KMS-11 (cell line): ENCODE measurements around the gene BABAM2.

Source experiments
- H2AFZ ChIP-seq: fragments of 200-600 bp; sonication (generic); 2 replicates; pipeline ENCODE4 v1.6.1; 2016; ENCODE audit warnings: antibody characterized with exemption, mixed run types, low read depth
- H3K27ac ChIP-seq: fragments of 200-600 bp; sonication (generic); 2 replicates; pipeline ENCODE4 v1.6.1; 2016; ENCODE audit warnings: mild to moderate bottlenecking, mixed run types
- H3K27me3 ChIP-seq: fragments of 200-600 bp; sonication (generic); 2 replicates; pipeline ENCODE4 v1.6.1; 2017; ENCODE audit warnings: mild to moderate bottlenecking, low read depth, mixed run types, moderate library complexity; ENCODE audit not compliant: insufficient read depth
- H3K36me3 ChIP-seq: fragments of 200-600 bp; sonication (generic); 2 replicates; pipeline ENCODE4 v1.6.1; 2017; ENCODE audit warnings: mild to moderate bottlenecking, mixed run types; ENCODE audit not compliant: insufficient read depth
- H3K4me1 ChIP-seq: fragments of 200-600 bp; sonication (generic); 2 replicates; pipeline ENCODE4 v1.6.1; 2016; ENCODE audit warnings: mild to moderate bottlenecking, low read depth, mixed run types; ENCODE audit not compliant: poor library complexity, severe bottlenecking
- H3K4me2 ChIP-seq: fragments of 200-600 bp; sonication (generic); 2 replicates; pipeline ENCODE4 v1.7.0; 2016; ENCODE audit warnings: mild to moderate bottlenecking, mixed run types
- H3K4me3 ChIP-seq: fragments of 200-600 bp; sonication (generic); IDR thresholded peaks from 2 replicates; pipeline ENCODE4 v1.6.1; 2017; ENCODE audit warnings: low read depth, low read length, mixed read lengths; ENCODE audit not compliant: insufficient read depth
- H3K79me2 ChIP-seq: fragments of 200-600 bp; sonication (generic); 2 replicates; pipeline ENCODE4 v1.6.1; 2016; ENCODE audit warnings: low read depth, mixed run types; ENCODE audit not compliant: insufficient read depth
- H3K9ac ChIP-seq: fragments of 200-600 bp; sonication (generic); 2 replicates; pipeline ENCODE4 v1.6.1; 2016; ENCODE audit warnings: mild to moderate bottlenecking, mixed run types
- H4K20me1 ChIP-seq: fragments of 200-600 bp; sonication (generic); 2 replicates; pipeline ENCODE4 v1.6.1; 2016; ENCODE audit warnings: mild to moderate bottlenecking, mixed run types; ENCODE audit not compliant: insufficient read depth
- TF ChIP-seq, protein P1 (sequence below): fragments of 200-600 bp; sonication (generic); conservative IDR thresholded peaks from 2 replicates; pipeline ENCODE4 v1.6.1; 2017; ENCODE audit warnings: low read depth, mild to moderate bottlenecking, antibody characterized with exemption, low read length, moderate library complexity, mixed read lengths

Gene BABAM2

DNA sequence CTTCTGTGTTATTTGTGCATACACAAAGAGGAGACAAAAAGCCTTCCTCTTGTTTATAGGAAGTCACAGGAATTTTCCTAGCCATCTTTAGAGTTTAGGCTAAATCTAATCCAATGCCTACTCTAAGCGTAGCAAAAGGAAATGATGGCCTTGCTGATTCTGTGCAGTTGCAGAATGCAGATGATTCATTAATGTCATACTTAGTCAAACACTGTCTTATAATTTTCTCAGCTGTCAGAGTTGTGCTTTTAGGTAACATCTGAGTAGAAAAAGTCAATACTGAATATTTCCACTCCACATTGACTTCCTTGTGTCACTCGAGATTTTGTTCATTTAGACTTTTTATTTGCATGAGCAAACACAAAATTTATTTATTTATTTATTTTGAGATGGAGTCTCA lies 344.3 kb downstream of the BABAM2 start:
- H3K36me3 ChIP-seq, result no peaks in the 10 kb centered on the region
- H4K20me1 ChIP-seq, result no peaks in the 10 kb centered on the region
- no peak overlapping the region for H3K9ac ChIP-seq
- no peak overlapping the region for H3K4me2 ChIP-seq
- H3K4me3 ChIP-seq, result no peak overlapping the region
- H2AFZ ChIP-seq, result no peak overlapping the region
- no peak overlapping the region for H3K27ac ChIP-seq
- no peaks in the 10 kb centered on the region for H3K79me2 ChIP-seq
- TF ChIP-seq, protein P1, sequence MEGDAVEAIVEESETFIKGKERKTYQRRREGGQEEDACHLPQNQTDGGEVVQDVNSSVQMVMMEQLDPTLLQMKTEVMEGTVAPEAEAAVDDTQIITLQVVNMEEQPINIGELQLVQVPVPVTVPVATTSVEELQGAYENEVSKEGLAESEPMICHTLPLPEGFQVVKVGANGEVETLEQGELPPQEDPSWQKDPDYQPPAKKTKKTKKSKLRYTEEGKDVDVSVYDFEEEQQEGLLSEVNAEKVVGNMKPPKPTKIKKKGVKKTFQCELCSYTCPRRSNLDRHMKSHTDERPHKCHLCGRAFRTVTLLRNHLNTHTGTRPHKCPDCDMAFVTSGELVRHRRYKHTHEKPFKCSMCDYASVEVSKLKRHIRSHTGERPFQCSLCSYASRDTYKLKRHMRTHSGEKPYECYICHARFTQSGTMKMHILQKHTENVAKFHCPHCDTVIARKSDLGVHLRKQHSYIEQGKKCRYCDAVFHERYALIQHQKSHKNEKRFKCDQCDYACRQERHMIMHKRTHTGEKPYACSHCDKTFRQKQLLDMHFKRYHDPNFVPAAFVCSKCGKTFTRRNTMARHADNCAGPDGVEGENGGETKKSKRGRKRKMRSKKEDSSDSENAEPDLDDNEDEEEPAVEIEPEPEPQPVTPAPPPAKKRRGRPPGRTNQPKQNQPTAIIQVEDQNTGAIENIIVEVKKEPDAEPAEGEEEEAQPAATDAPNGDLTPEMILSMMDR, result no peak
- no peaks in the 10 kb centered on the region for H3K27me3 ChIP-seq
- H3K4me1 ChIP-seq, result no peaks in the 10 kb centered on the region

DNA sequence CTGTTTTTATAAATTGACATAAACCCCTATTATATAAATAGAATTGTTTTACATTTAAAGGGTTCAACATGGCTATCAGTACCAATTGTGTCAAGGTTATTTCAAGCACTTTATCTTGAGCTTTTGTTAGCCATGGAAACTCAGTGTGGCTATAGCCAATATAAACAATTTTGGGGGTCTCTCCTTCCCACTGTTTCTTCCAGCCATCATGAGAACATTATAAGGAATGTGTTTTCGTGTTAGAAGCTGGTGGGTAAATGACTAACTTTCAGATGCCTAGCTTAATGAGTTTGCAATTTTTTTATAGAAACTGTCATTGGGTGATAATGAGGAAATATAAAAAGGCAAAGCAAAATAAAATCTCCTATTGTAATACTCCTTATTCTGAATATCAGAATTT lies 348.7 kb downstream of the BABAM2 start:
- no peaks in the 10 kb centered on the region for H4K20me1 ChIP-seq
- TF ChIP-seq, protein P1, result no peak
- no peaks in the 10 kb centered on the region for H3K79me2 ChIP-seq
- H3K4me3 ChIP-seq, result no peak overlapping the region
- H2AFZ ChIP-seq, result no peak overlapping the region
- H3K9ac ChIP-seq, result no peak overlapping the region
- no peaks in the 10 kb centered on the region for H3K4me1 ChIP-seq
- H3K36me3 ChIP-seq, result no peaks in the 10 kb centered on the region
- no peaks in the 10 kb centered on the region for H3K27me3 ChIP-seq
- H3K27ac ChIP-seq, result no peak overlapping the region
- no peak overlapping the region for H3K4me2 ChIP-seq

DNA sequence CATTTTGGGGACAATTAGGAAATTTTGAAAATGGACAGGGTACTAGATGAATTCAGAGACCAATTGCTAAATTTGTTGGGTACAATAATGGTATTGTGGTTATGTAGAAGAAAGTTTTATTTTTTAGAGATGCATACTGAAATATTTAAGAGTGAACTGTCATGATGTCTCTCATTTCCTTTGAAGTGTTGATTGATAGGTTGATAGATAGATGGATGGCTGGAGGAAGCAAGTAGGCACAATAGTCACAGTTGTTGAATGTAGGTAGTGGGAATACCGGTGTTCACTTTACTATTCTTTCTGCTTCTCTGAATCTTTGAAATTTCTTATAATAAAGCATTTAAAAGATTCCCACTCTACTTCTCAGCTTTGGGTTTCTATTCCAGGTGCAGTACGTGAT lies 350.4 kb downstream of the BABAM2 start:
- H4K20me1 ChIP-seq, result no peaks in the 10 kb centered on the region
- no peak overlapping the region for H3K4me2 ChIP-seq
- H3K79me2 ChIP-seq, result no peaks in the 10 kb centered on the region

DNA sequence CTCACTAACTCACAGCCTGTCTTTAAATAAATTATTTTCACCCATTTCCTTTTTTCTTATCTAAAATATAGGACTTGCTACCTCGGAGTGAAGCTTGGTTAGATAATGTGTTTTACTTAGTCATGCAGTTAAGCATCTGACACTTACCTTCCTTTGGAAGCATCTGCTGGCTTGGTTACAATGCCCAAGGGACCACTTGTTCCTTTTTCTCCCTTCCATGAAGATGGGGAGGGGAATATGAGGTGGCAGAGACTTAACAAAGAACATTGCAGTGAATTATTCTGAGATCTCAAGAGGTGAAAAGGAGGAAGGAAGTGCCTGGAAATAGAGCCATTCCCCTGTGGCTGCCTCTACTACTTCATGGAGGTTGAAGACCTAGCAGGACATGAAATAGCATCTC lies 356.8 kb downstream of the BABAM2 start:
- Histone ChIP-seq H3K4me3 (no peak overlapping the region), H3K36me3 (no peaks in the 10 kb centered on the region), H3K27me3 (no peaks in the 10 kb centered on the region), H4K20me1 (no peaks in the 10 kb centered on the region), H3K27ac (no peak overlapping the region), H3K9ac (no peak overlapping the region), H3K4me2 (no peak overlapping the region), H3K4me1 (peaks cover 16% of the 10 kb centered on the region), H3K79me2 (no peaks in the 10 kb centered on the region), H2AFZ (no peak overlapping the region)
- TF ChIP-seq, protein P1, result no peak

More for the DNA sequence above, 350.4 kb downstream of the BABAM2 start:
- Histone ChIP-seq H3K36me3 (no peaks in the 10 kb centered on the region), H3K4me3 (no peak overlapping the region), H2AFZ (no peak overlapping the region), H3K4me1 (no peaks in the 10 kb centered on the region), H3K27ac (no peak overlapping the region), H3K27me3 (no peaks in the 10 kb centered on the region), H3K9ac (no peak overlapping the region)
- TF ChIP-seq, protein P1, result no peak
